Dedifferentiated amniotic fluid mesenchymal stem cell (primary cell): Measurements from ENCODE around the gene NELL1.

Source experiments
- DNase-seq: peaks from one replicate; pipeline ENCODE4 v3.0.0-alpha.2; 2016; ENCODE audit errors: extremely low spot score

The NELL1 gene

GRCh38 chr11:21415606-21416005, 746.2 kb downstream of the NELL1 start:
- no peak for DNase-seq

GRCh38 chr11:21421711-21422329, 752.4 kb downstream of the NELL1 start:
- no peak for DNase-seq

- no peak for DNase-seq
Measured at GRCh38 chr11:21426931-21427330, 757.5 kb downstream of the NELL1 start.

- DNase-seq = no peak
Measured at GRCh38 chr11:21427726-21428125, 758.3 kb downstream of the NELL1 start.

- DNase-seq = no peak
Measured at GRCh38 chr11:21428796-21429195, 759.4 kb downstream of the NELL1 start.

- no peak for DNase-seq
Measured at GRCh38 chr11:21429401-21429800, 760.0 kb downstream of the NELL1 start.

- no peak for DNase-seq
Measured at GRCh38 chr11:21430537-21430936, 761.2 kb downstream of the NELL1 start.

- DNase-seq = no peak
Measured at GRCh38 chr11:21446939-21447590, 777.7 kb downstream of the NELL1 start.

- no peak for DNase-seq
Measured at GRCh38 chr11:21447871-21448270, 778.5 kb downstream of the NELL1 start.

- no peak for DNase-seq
Measured at GRCh38 chr11:21456186-21456585, 786.8 kb downstream of the NELL1 start.

GRCh38 chr11:21460082-21460481, 790.7 kb downstream of the NELL1 start:
- DNase-seq = no peak

GRCh38 chr11:21461701-21462100, 792.3 kb downstream of the NELL1 start:
- DNase-seq = no peak

- no peak for DNase-seq
Measured at GRCh38 chr11:21464601-21465193, 795.3 kb downstream of the NELL1 start.

- no peak for DNase-seq
Measured at GRCh38 chr11:21465203-21465602, 795.8 kb downstream of the NELL1 start.

- no peak for DNase-seq
Measured at GRCh38 chr11:21465920-21466319, 796.5 kb downstream of the NELL1 start.

- no peak for DNase-seq
Measured at GRCh38 chr11:21470521-21470920, 801.1 kb downstream of the NELL1 start.

- DNase-seq = no peak
Measured at GRCh38 chr11:21472261-21472660, 802.9 kb downstream of the NELL1 start.

GRCh38 chr11:21474529-21474928, 805.1 kb downstream of the NELL1 start:
- no peak for DNase-seq

- DNase-seq = no peak
Measured at GRCh38 chr11:21475276-21475675, 805.9 kb downstream of the NELL1 start.

- DNase-seq = no peak
Measured at GRCh38 chr11:21476588-21476987, 807.2 kb downstream of the NELL1 start.

GRCh38 chr11:21480240-21480639, 810.9 kb downstream of the NELL1 start:
- no peak for DNase-seq

- DNase-seq = no peak
Measured at GRCh38 chr11:21481255-21481654, 811.9 kb downstream of the NELL1 start.

- no peak for DNase-seq
Measured at GRCh38 chr11:21484039-21484438, 814.7 kb downstream of the NELL1 start.
